Measurements from ENCODE around the gene H2BK1.

Gene H2BK1

GRCh38 chr7:151177310-151177709, 33.0 kb downstream of the H2BK1 start:
- Histone ChIP-seq H3K27me3 (peaks cover 0 to 4% (median 1%) of the 10 kb centered on the region in 11 experiments; a peak in 16 of 22 replicates), H3K4me1 (no peaks in the 10 kb centered on the region), H3K4me3 (no peak overlapping the region), H3K9me3 (replicated peaks in 1 of 11) (peaks cover 0 to 24% (median 21%) of the 10 kb centered on the region in 11 experiments; a peak in 20 of 22 replicates), H3K9ac (no peak overlapping the region), H4K20me1 (peaks cover 0 to 5% (median 0%) of the 10 kb centered on the region in 11 experiments; a peak in 3 of 22 replicates), H3K36me3 (no peaks in the 10 kb centered on the region), H3K4me2 (no peak overlapping the region), H3K27ac (no peak overlapping the region)
- no peak for TF ChIP-seq Cebpa-rat (IDR thresholded peaks at IDR 0.05)

- Histone ChIP-seq H3K27me3 (peaks cover 4 to 13% (median 10%) of the 10 kb centered on the region in 11 experiments; a peak in 20 of 22 replicates), H4K20me1 (peaks cover 0 to 5% (median 0%) of the 10 kb centered on the region in 11 experiments; a peak in 3 of 22 replicates), H3K4me2 (no peak overlapping the region), H3K9ac (no peak overlapping the region), H3K9me3 (replicated peaks in 1 of 11) (peaks cover 0 to 24% (median 21%) of the 10 kb centered on the region in 11 experiments; a peak in 20 of 22 replicates), H3K4me3 (no peak overlapping the region), H3K36me3 (no peaks in the 10 kb centered on the region), H3K27ac (no peak overlapping the region), H3K4me1 (no peaks in the 10 kb centered on the region)
- no peak for TF ChIP-seq Cebpa-rat (IDR thresholded peaks at IDR 0.05)
Measured at GRCh38 chr7:151176401-151176800, 33.9 kb downstream of the H2BK1 start.

GRCh38 chr7:151175793-151176311, 34.4 kb downstream of the H2BK1 start:
- H3K36me3 ChIP-seq = no peaks in the 10 kb centered on the region
- H3K9ac ChIP-seq = no peak overlapping the region
- H3K4me1 ChIP-seq = no peaks in the 10 kb centered on the region
- no peak overlapping the region for H3K4me2 ChIP-seq
- no peak for TF ChIP-seq Cebpa-rat (IDR thresholded peaks at IDR 0.05)
- H3K4me3 ChIP-seq = no peak overlapping the region
- peaks cover 7 to 19% (median 16%) of the 10 kb centered on the region in 11 experiments; a peak in 20 of 22 replicates for H3K27me3 ChIP-seq
- H4K20me1 ChIP-seq = peaks cover 0 to 5% (median 0%) of the 10 kb centered on the region in 11 experiments; a peak in 3 of 22 replicates
- H3K27ac ChIP-seq = no peak overlapping the region
- peaks cover 0 to 24% (median 21%) of the 10 kb centered on the region in 11 experiments; a peak in 20 of 22 replicates for H3K9me3 ChIP-seq (replicated peaks in 1 of 11)

GRCh38 chr7:151175047-151175792, 35.1 kb downstream of the H2BK1 start:
- Histone ChIP-seq H4K20me1 (peaks cover 0 to 5% (median 0%) of the 10 kb centered on the region in 11 experiments; a peak in 3 of 22 replicates), H3K9me3 (replicated peaks in 1 of 11) (peaks cover 0 to 24% (median 21%) of the 10 kb centered on the region in 11 experiments; a peak in 20 of 22 replicates), H3K9ac (no peak overlapping the region), H3K4me2 (no peak overlapping the region), H3K27me3 (peaks cover 11 to 25% (median 22%) of the 10 kb centered on the region in 11 experiments; a peak in 21 of 22 replicates), H3K4me3 (no peak overlapping the region), H3K4me1 (no peaks in the 10 kb centered on the region), H3K36me3 (no peaks in the 10 kb centered on the region), H3K27ac (no peak overlapping the region)
- no peak for TF ChIP-seq Cebpa-rat (IDR thresholded peaks at IDR 0.05)

- no peak overlapping the region for H3K4me2 ChIP-seq
- H3K4me1 ChIP-seq = no peaks in the 10 kb centered on the region
- peaks cover 0 to 5% (median 0%) of the 10 kb centered on the region in 11 experiments; a peak in 4 of 22 replicates for H4K20me1 ChIP-seq
- no peaks in the 10 kb centered on the region for H3K36me3 ChIP-seq
- H3K9ac ChIP-seq = no peak overlapping the region
- no peak for TF ChIP-seq Cebpa-rat (IDR thresholded peaks at IDR 0.05)
- H3K27me3 ChIP-seq = peaks cover 19 to 33% (median 30%) of the 10 kb centered on the region in 11 experiments
- no peak overlapping the region for H3K27ac ChIP-seq
- H3K9me3 ChIP-seq (replicated peaks in 1 of 11) = peaks cover 0 to 24% (median 21%) of the 10 kb centered on the region in 11 experiments; a peak in 20 of 22 replicates
- no peak overlapping the region for H3K4me3 ChIP-seq
Measured at GRCh38 chr7:151174246-151175046, 35.8 kb downstream of the H2BK1 start.

GRCh38 chr7:151173386-151174245, 36.7 kb downstream of the H2BK1 start:
- H3K27me3 ChIP-seq = peaks cover 27 to 41% (median 38%) of the 10 kb centered on the region in 11 experiments
- no peak overlapping the region for H3K4me2 ChIP-seq
- no peak overlapping the region for H3K27ac ChIP-seq
- TF ChIP-seq Cebpa-rat (IDR thresholded peaks at IDR 0.05) = no peak
- no peaks in the 10 kb centered on the region for H3K4me1 ChIP-seq
- H3K4me3 ChIP-seq = no peak overlapping the region
- no peak overlapping the region for H3K9ac ChIP-seq
- H3K36me3 ChIP-seq = no peaks in the 10 kb centered on the region
- H4K20me1 ChIP-seq = peaks cover 0 to 5% (median 0%) of the 10 kb centered on the region in 11 experiments; a peak in 4 of 22 replicates
- peaks cover 0 to 24% (median 21%) of the 10 kb centered on the region in 11 experiments; a peak in 20 of 22 replicates for H3K9me3 ChIP-seq (replicated peaks in 1 of 11)

- Histone ChIP-seq H3K9me3 (replicated peaks in 1 of 11) (peaks cover 0 to 24% (median 21%) of the 10 kb centered on the region in 11 experiments; a peak in 20 of 22 replicates), H3K27ac (no peak overlapping the region), H3K4me3 (no peak overlapping the region), H3K36me3 (no peaks in the 10 kb centered on the region), H3K4me2 (no peak overlapping the region), H3K4me1 (peaks cover 0 to 8% (median 4%) of the 10 kb centered on the region in 10 experiments; a peak in 9 of 20 replicates), H4K20me1 (peaks cover 0 to 9% (median 5%) of the 10 kb centered on the region in 11 experiments; a peak in 7 of 22 replicates), H3K27me3 (peaks cover 39 to 52% (median 49%) of the 10 kb centered on the region in 11 experiments), H3K9ac (no peak overlapping the region)
- TF ChIP-seq Cebpa-rat (IDR thresholded peaks at IDR 0.05) = no peak
Measured at GRCh38 chr7:151172273-151173141, 37.8 kb downstream of the H2BK1 start.
